ENCODE results near the gene RPS6KA6.

GRCh38 chrX:84175274-84175673, 12.7 kb downstream of the RPS6KA6 start:
- TF ChIP-seq CTCF (IDR thresholded peaks at IDR 0.05 in 2 of 3, conservative IDR thresholded peaks at IDR 0.05 in 1 of 3; ENCODE audit: control insufficient read depth in 2 of 3, extremely low read depth in 1 of 3, insufficient read depth in 1 of 3, low read depth in 3 of 3, low read length in 3 of 3) (no peak), SIN3A (IDR thresholded peaks at IDR 0.05; ENCODE audit: low read depth, low read length) (no peak), POLR2AphosphoS2 (IDR thresholded peaks at IDR 0.05; ENCODE audit: low read depth, low read length) (no peak), RCOR1 (conservative IDR thresholded peaks at IDR 0.05; ENCODE audit: low read depth, low read length) (no peak)

All from GM12878 (cell line).